Stimulated activated effector memory CD8-positive, alpha-beta T cell treated with anti-CD3 and anti-CD28 coated beads, Interleukin-12 subunit alpha, Interleukin-12 subunit beta, amount 100 ng/mL, for 72 hours (primary cell): ENCODE results near the gene IL12B.
"Not testable (repeated sequence)": the region's sequence is repeated elsewhere in the genome, so short reads cannot be mapped to it uniquely, and the experiment has no call there.

Experiments used
- ATAC-seq: fragments of 150-1000 bp; cut with Tn5 transposase; 2 replicates; pipeline ENCODE4 v1.10.0; 2021
- DNase-seq, 2 donors: peaks; one replicate each; pipeline ENCODE4 v3.0.0; 2021 to 2022; ENCODE audit warnings: low spot score in 2 of 2
- H3K27ac Mint-ChIP-seq: one replicate; pipeline ENCODE4 v1.8.0; 2022; ENCODE audit warnings: mild to moderate bottlenecking, mixed read lengths
- H3K36me3 Mint-ChIP-seq: one replicate; pipeline ENCODE4 v1.8.0; 2022; ENCODE audit warnings: mild to moderate bottlenecking, mixed read lengths
- H3K4me1 Mint-ChIP-seq: one replicate; pipeline ENCODE4 v1.8.0; 2022; ENCODE audit warnings: mixed read lengths
- H3K4me3 Mint-ChIP-seq: one replicate; pipeline ENCODE4 v1.8.0; 2022; ENCODE audit warnings: mild to moderate bottlenecking, mixed read lengths
- H3K9me3 Mint-ChIP-seq: one replicate; pipeline ENCODE4 v1.8.0; 2022; ENCODE audit warnings: mixed read lengths

Gene IL12B

DNA sequence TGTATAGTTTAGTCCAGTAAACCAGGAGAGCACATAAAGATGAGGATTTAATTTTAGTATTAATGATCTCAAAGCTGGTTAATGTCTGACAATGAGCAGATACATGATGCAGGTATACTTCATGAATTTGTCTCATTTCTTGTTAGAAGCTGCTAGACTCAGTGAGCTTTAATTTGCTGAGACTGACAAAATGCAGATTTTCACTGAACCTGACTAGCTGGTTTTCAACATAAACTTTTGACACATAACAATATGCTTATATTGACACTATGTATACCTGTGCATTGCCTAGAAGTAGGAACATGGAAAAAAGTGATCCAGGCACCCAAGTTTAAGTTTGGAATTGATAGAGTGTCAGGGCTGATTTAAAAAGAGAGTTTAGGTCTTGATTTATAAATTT, 56.4 kb downstream of the IL12B start:
- Mint-ChIP-seq H3K4me1 (no peaks in the 10 kb centered on the region), H3K4me3 (no peak overlapping the region), H3K9me3 (no peaks in the 10 kb centered on the region), H3K27ac (no peak overlapping the region), H3K36me3 (peaks cover 98% of the 10 kb centered on the region)
- DNase-seq (no peak), ATAC-seq (no peak)

DNA sequence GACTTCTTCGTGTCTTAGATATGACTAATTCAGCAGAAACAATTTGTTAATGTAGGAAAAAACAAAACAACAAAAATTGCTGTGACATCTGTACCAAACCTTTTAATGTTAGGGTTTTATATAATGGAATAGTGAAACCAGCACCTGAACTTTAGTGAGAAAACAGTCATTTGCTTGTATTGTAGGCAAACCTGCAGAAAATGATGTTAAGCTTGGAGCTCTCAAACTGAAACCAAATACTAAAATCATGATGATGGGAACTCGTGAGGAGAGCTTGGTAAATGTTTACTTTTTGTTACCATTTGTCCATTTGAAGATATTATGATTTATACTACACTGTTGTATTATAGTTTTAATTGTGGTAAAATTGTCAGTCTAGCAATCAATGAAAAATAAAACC, 60.6 kb downstream of the IL12B start:
- ATAC-seq = no peak
- H3K36me3 Mint-ChIP-seq = peaks cover 63% of the 10 kb centered on the region
- H3K27ac Mint-ChIP-seq = no peak overlapping the region

DNA sequence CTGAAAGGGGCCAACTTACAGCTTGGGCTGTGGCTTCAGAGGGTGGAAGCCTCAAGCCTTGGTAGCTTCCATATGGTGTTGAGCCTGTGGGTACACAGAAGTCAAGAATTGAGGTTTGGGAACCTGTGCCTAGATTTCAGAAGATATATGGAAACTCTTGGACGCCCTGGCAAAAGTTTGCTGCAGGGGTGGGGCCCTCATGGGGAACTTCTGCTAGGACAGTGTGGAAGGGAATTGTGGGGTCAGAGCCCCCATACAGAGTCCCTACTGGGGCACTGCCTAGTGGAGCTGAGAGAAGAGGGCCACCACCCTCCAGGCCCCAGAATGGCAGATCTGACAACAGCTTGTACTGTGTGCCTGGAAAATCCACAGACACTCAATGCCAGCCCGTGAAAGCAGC, 63.5 kb downstream of the IL12B start:
- H3K9me3 Mint-ChIP-seq, H3K27ac Mint-ChIP-seq, ATAC-seq, H3K4me3 Mint-ChIP-seq, DNase-seq: not testable (repeated sequence)
- Mint-ChIP-seq H3K36me3 (peaks cover 46% of the 10 kb centered on the region), H3K4me1 (peaks cover 36% of the 10 kb centered on the region)

More for the DNA sequence above, 60.6 kb downstream of the IL12B start:
- no peak for DNase-seq
- H3K4me1 Mint-ChIP-seq = peaks cover 15% of the 10 kb centered on the region
- no peak overlapping the region for H3K4me3 Mint-ChIP-seq
- peaks cover 3% of the 10 kb centered on the region for H3K9me3 Mint-ChIP-seq
